Gastroesophageal sphincter (tissue), 4 donors: Measurements from ENCODE around the gene HHAT. TPM values are rescaled to one million over a fixed set of nuclear protein-coding genes. Genes with fewer than 3 reads are reported as not detected.

ENCODE experiments used
- ATAC-seq: fragments of 150-250 bp; one replicate; pipeline ENCODE4 v1.9.1; 2016; ENCODE audit warnings: mild to moderate bottlenecking, moderate library complexity
- H3K27ac ChIP-seq, 4 donors: fragments of 200-600 bp; sonication (generic) in 3 of 4; 1 replicate in 3 of 4; 2 replicates in 1 of 4; pipeline ENCODE4 v1.5.1; 2016 to 2019
- H3K27me3 ChIP-seq: fragments of 200-600 bp; sonication (generic); one replicate; pipeline ENCODE4 v1.5.1; 2019
- H3K36me3 ChIP-seq, 2 donors: fragments of 200-600 bp; sonication (generic); one replicate each; pipeline ENCODE4 v1.5.1; 2019; ENCODE audit warnings: control low read depth in 1 of 2
- H3K4me1 ChIP-seq, 3 donors: fragments of 200-600 bp; sonication (generic); 1 replicate in 2 of 3; 2 replicates in 1 of 3; pipeline ENCODE4 v1.5.1; 2016 to 2019; ENCODE audit warnings: control low read depth in 2 of 3
- H3K4me3 ChIP-seq, 2 donors: fragments of 200-600 bp; sonication (generic); one replicate each; pipeline ENCODE4 v1.5.1; 2019; ENCODE audit warnings: mild to moderate bottlenecking in 1 of 2, moderate library complexity in 1 of 2
- H3K9me3 ChIP-seq, 3 donors: fragments of 200-600 bp; sonication (generic); one replicate each; pipeline ENCODE4 v1.5.1; 2017 to 2019; ENCODE audit warnings: control low read depth in 2 of 3
- EP300 ChIP-seq: sonication (generic); formaldehyde crosslinking; IDR thresholded peaks from one replicate; pipeline ENCODE4 v1.6.1; 2017; ENCODE audit warnings: antibody characterized with exemption, mild to moderate bottlenecking
- POLR2A ChIP-seq, 2 donors: fragments of 450-650 bp; IDR thresholded peaks; one replicate each; pipeline ENCODE4 v1.6.1; 2017; ENCODE audit warnings: antibody characterized with exemption in 2 of 2, mild to moderate bottlenecking in 2 of 2, moderate library complexity in 1 of 2
- POLR2AphosphoS5 ChIP-seq: sonication (generic); formaldehyde crosslinking; IDR thresholded peaks from one replicate; pipeline ENCODE4 v1.6.1; 2017; ENCODE audit warnings: antibody characterized with exemption
- WGBS, 2 donors: methylation state at CpG; one replicate each; pipeline ENCODE4 v1.1.5; 2018; ENCODE audit warnings: low coverage in 1 of 2; 5-methylcytosine and 5-hydroxymethylcytosine counted together
- total RNA-seq, 4 donors: library from RNA; depleted of rRNA; stranded (reverse); fragments of >200 nt; gene quantifications; one replicate each; pipeline ENCODE4 v1.1.0, GENCODE V29; 2016
- TF ChIP-seq, protein P1 (sequence below), 4 experiments: fragments of 200-600 bp in 2 of 4; fragments of 450-650 bp in 2 of 4; sonication (generic) in 1 of 4; IDR thresholded peaks; one replicate each; pipeline ENCODE4 v1.5.1; 2017 to 2019; ENCODE audit warnings: antibody characterized with exemption in 4 of 4, mild to moderate bottlenecking in 2 of 4, moderate library complexity in 2 of 4

Gene HHAT
- total RNA-seq, 4 donors from 2014 or later = 1.2 to 2.4 (median 1.9) TPM

DNA sequence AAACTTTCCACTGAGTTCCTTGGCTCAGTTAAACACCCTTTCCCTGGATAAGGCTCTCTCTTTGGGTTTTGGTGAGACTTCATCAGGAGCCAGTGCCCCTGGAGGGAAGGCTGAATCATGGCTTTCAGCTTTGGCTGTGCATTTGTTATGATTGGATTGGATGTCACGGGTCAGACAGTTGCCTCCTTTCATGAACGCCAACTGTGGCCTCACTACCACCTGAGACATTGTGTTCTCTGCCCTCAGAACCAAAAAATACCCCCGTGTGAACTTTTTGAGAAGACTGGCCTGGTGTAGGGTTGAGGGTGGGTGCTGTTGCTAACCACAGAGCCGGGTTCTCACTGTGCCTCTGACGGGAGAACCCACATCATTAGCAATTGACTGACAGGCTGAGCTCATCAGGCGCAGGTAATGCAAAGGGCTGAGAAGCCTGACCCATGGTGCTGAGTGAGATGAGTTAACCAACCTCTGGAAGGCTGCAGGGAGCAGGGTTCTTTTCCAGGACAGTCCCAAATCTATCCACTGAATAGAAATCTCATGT, 65.6 kb downstream of the HHAT start:
- Histone ChIP-seq H3K27me3 (no peaks in the 10 kb centered on the region), H3K9me3 (no peaks in the 10 kb centered on the region), H3K36me3 (no peaks in the 10 kb centered on the region), H3K27ac (no peak overlapping the region), H3K4me3 (no peak overlapping the region), H3K4me1 (no peaks in the 10 kb centered on the region)
- TF ChIP-seq, protein P1, sequence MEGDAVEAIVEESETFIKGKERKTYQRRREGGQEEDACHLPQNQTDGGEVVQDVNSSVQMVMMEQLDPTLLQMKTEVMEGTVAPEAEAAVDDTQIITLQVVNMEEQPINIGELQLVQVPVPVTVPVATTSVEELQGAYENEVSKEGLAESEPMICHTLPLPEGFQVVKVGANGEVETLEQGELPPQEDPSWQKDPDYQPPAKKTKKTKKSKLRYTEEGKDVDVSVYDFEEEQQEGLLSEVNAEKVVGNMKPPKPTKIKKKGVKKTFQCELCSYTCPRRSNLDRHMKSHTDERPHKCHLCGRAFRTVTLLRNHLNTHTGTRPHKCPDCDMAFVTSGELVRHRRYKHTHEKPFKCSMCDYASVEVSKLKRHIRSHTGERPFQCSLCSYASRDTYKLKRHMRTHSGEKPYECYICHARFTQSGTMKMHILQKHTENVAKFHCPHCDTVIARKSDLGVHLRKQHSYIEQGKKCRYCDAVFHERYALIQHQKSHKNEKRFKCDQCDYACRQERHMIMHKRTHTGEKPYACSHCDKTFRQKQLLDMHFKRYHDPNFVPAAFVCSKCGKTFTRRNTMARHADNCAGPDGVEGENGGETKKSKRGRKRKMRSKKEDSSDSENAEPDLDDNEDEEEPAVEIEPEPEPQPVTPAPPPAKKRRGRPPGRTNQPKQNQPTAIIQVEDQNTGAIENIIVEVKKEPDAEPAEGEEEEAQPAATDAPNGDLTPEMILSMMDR (IDR thresholded peaks at IDR 0.05) = no peak
- TF ChIP-seq POLR2A (IDR thresholded peaks at IDR 0.05) (no peak), EP300 (no peak), POLR2AphosphoS5 (no peak)
- no peak for ATAC-seq
- WGBS, 2 donors = no CpG with 5 or more reads among the region's 6 CpGs

DNA sequence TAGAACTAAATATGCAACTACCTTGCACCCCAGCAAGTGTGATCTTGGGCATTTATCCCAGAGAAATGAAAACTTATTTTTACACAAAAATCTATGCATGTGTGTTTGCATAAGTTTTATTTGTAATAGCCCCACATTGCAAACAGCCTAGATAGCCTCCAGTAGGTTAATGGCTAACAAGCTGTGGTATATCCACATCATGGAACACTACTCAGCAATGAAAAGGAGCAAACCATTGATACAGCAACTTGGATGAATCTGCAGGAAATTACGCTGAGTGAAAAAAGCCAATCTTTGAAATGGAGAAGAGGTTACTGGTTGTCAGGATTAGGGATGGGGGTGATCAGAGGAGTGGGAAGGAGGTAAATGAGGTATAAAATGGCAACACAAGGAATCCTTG, 67.8 kb downstream of the HHAT start:
- no peak for TF ChIP-seq POLR2A (IDR thresholded peaks at IDR 0.05)
- no peak for TF ChIP-seq POLR2AphosphoS5
- 100% methylated on average over 1 of the region's 1 CpG for WGBS, 2 donors
- no peaks in the 10 kb centered on the region for H3K36me3 ChIP-seq
- no peak overlapping the region for H3K4me3 ChIP-seq
- ATAC-seq = no peak
- no peak overlapping the region for H3K27ac ChIP-seq
- H3K4me1 ChIP-seq = no peaks in the 10 kb centered on the region
- no peaks in the 10 kb centered on the region for H3K27me3 ChIP-seq
- no peaks in the 10 kb centered on the region for H3K9me3 ChIP-seq

DNA sequence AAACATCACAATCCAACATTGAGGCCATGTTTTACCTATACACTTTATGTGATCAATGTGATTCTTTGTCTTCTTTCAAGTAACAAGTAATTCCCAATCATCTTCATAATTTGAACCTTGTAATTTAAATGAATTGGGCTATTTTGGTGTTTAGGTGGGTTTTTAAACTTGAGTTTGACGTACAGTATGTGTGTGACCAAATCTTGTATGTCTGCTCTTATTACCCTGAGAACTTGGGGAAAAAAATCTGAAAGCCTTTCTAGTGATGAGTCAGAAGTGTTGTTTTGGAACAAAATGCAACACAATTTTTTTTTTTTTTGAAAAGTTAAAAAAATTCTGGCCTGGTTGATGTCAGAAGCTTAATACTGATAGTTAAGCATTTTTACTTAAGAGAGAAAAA, 68.5 kb downstream of the HHAT start:
- no peaks in the 10 kb centered on the region for H3K27me3 ChIP-seq
- H3K27ac ChIP-seq = no peak overlapping the region
- H3K9me3 ChIP-seq = no peaks in the 10 kb centered on the region
- TF ChIP-seq, protein P1 (IDR thresholded peaks at IDR 0.05) = no peak
- no peak for TF ChIP-seq POLR2AphosphoS5
- no peak for TF ChIP-seq EP300
- TF ChIP-seq POLR2A (IDR thresholded peaks at IDR 0.05) = no peak
- no peak overlapping the region for H3K4me3 ChIP-seq
- 45% methylated on average over 1 of the region's 1 CpG; no CpG with 5 or more reads in 1 of the 2 donors for WGBS, 2 donors
- no peak for ATAC-seq
- no peaks in the 10 kb centered on the region for H3K36me3 ChIP-seq
- H3K4me1 ChIP-seq = no peaks in the 10 kb centered on the region

DNA sequence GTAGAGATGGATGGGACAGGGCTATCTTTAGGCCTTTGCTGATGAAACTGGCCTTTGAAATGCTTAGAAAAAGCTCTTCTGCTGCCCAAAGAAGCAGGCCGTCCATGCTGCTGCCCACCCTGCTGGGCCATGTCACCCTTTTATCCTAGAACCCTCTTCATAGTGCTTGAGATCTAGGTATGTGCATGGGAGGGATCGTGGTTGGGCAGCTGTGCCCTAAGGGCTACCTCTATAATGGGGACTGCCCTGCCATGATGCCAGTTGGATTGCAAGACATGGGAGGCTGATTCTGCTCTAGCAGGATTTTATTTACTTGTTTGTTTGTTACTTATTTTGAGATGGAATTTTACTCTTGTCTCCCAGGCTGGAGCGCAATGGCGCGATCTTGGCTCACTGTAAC, 69.0 kb downstream of the HHAT start:
- no peak overlapping the region for H3K27ac ChIP-seq
- no peaks in the 10 kb centered on the region for H3K36me3 ChIP-seq
- no peak for ATAC-seq
- H3K9me3 ChIP-seq = no peaks in the 10 kb centered on the region
- no peak overlapping the region for H3K4me3 ChIP-seq
- TF ChIP-seq EP300 (no peak), POLR2AphosphoS5 (no peak), POLR2A (IDR thresholded peaks at IDR 0.05) (no peak)
- H3K27me3 ChIP-seq = no peaks in the 10 kb centered on the region
- no peaks in the 10 kb centered on the region for H3K4me1 ChIP-seq
- 71 to 96% methylated on average over 1 to 5 of the region's 5 CpGs for WGBS, 2 donors

DNA sequence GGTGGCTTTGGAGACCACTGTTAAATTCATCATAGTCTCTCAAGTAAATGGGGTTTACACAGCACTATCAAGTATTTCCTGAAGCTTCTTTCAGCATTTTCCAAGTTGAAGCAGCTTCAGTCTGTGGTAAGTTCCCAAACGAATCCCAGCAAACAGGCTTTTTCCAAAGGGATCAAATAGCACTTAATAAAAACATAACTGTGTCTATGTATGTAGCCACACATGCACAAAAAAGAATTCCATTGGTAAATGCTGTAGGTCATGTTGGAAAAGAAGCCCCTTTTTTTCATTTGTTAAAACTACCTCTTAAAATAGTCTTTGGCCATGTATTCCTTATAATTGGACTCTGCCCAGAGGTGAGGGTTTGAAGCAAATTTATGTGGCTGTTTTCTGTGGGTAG, 69.8 kb downstream of the HHAT start:
- TF ChIP-seq, protein P1 (IDR thresholded peaks at IDR 0.05) = no peak
- TF ChIP-seq EP300 (no peak), POLR2AphosphoS5 (no peak), POLR2A (IDR thresholded peaks at IDR 0.05) (no peak)
- no peak for ATAC-seq
- no peak overlapping the region for H3K27ac ChIP-seq
- no peaks in the 10 kb centered on the region for H3K4me1 ChIP-seq
- no peaks in the 10 kb centered on the region for H3K27me3 ChIP-seq
- H3K4me3 ChIP-seq = no peak overlapping the region
- H3K36me3 ChIP-seq = no peaks in the 10 kb centered on the region
- no peaks in the 10 kb centered on the region for H3K9me3 ChIP-seq
- WGBS, 2 donors = 36 to 45% methylated on average over 1 of the region's 1 CpG

DNA sequence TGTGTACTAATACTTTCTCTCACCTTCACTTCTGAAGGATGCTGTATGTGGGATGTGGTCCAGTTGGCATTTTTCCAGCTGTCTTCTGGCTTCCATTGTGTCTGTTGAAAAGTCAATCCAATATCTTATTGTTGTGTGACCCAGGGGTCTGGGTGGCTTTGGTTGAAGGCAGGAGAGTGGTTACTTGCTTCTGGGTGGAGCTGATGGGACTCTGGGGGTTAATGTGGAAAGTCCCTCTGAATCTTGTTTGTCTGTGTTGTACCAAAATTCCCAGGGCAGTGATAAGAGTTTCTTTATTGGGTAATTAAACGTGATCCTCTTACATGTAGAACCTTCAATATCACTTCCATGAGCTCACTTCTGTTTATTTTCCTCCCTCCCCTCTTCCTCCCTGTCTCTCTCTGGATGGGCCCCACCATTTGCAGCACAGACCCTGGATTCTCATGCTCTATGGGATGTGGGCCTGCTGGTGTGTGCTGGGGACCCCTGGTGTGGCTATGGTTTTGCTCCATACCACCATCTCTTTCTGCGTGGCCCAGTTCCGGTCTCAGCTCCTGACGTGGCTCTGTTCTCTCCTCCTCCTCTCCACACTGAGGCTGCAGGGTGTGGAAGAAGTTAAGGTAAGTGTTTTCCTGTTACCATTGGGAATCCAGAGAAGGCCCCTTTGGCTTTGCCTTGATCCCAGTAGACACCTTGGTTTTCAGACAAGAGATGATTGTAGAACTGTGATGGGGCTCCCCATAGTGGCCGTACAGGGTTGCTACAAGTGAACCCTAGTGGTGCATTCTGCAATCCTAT, 71.5 kb downstream of the HHAT start:
- WGBS, 2 donors = 50 to 76% methylated on average over 4 to 5 of the region's 5 CpGs
- Histone ChIP-seq H3K4me1 (no peaks in the 10 kb centered on the region), H3K9me3 (no peaks in the 10 kb centered on the region), H3K27me3 (no peaks in the 10 kb centered on the region), H3K36me3 (no peaks in the 10 kb centered on the region), H3K27ac (no peak overlapping the region), H3K4me3 (no peak overlapping the region)
- peak; percentile 81 for ATAC-seq
- TF ChIP-seq, protein P1 (IDR thresholded peaks at IDR 0.05) = peak; percentile 61 to 80 (median 72)
- no peak for TF ChIP-seq POLR2AphosphoS5
